Endothelial cell of umbilical vein (primary cell): ENCODE results near the gene TNS1. TPM values are rescaled to one million over a fixed set of nuclear protein-coding genes. Genes with fewer than 3 reads are reported as not detected.

Experiments
- BruUV-seq: library from RNA; stranded (reverse); fragments of 400-500 nt; replicated peaks from 2 replicates; lab custom pipeline; 2021; lab: Mats Ljungman, UMichigan
- CTCF ChIA-PET: fragments of 300-600, 350-600 bp; sonication (Branson Sonifier 250); formaldehyde crosslinking; loops from one replicate; lab custom pipeline; 2021; ENCODE audit warnings: antibody characterized with exemption, inconsistent platforms; lab: Charles Lee
- POLR2A ChIA-PET: fragments of 300-600, 350-600 bp; sonication (Branson Sonifier 250); formaldehyde crosslinking; loops from one replicate; lab custom pipeline; 2021; ENCODE audit warnings: antibody characterized with exemption, inconsistent platforms; lab: Charles Lee
- DNase-seq: peaks from one replicate; pipeline ENCODE4 v3.0.0-alpha.2; 2011; ENCODE audit warnings: low read depth, low spot score
- FAIRE-seq: peaks from 2 replicates; lab custom pipeline; 2011; peaks lifted over from hg19 to GRCh38; lab: Jason Lieb, UNC
- H2AFZ ChIP-seq: 2 replicates; pipeline ENCODE4 v1.6.0; 2012; ENCODE audit warnings: low read depth, low read length, control low read depth, inconsistent platforms
- H3K27ac ChIP-seq: 2 replicates; pipeline ENCODE4 v1.5.1; 2011; ENCODE audit warnings: low read depth, mild to moderate bottlenecking, control low read depth, low read length, moderate library complexity; ENCODE audit not compliant: insufficient read depth
- H3K27me3 ChIP-seq, 2 experiments: 2 replicates each; pipeline versions ENCODE4 v1.6.0 to v1.6.1; 2011; ENCODE audit warnings: low read length in 2 of 2, mixed read lengths in 1 of 2; ENCODE audit not compliant: control insufficient read depth in 2 of 2, insufficient read depth in 2 of 2
- H3K36me3 ChIP-seq, 2 experiments: 2 replicates in 1 of 2; 3 replicates in 1 of 2; pipeline ENCODE4 v1.5.1; 2011; ENCODE audit warnings: low read length in 2 of 2, mild to moderate bottlenecking in 1 of 2, moderate library complexity in 1 of 2; ENCODE audit not compliant: control insufficient read depth in 2 of 2, insufficient read depth in 2 of 2; ENCODE audit errors: extremely low read depth in 1 of 2
- H3K4me1 ChIP-seq: 3 replicates; pipeline ENCODE4 v1.5.1; 2011; ENCODE audit warnings: mild to moderate bottlenecking, low read length; ENCODE audit not compliant: control insufficient read depth, insufficient read depth; ENCODE audit errors: extremely low read depth
- H3K4me2 ChIP-seq: 2 replicates; pipeline ENCODE4 v1.6.1; 2011; ENCODE audit warnings: low read length, control low read depth, mixed read lengths; ENCODE audit not compliant: insufficient read depth
- H3K4me3 ChIP-seq, 3 experiments: fragments of 200-600 bp in 1 of 3; sonication (generic), shearing (Covaris generic) in 1 of 3; replicated peaks in 1 of 3; 2 replicates each; pipeline ENCODE4 v1.5.1; 2011 to 2016; ENCODE audit warnings: control low read depth in 3 of 3, low read length in 3 of 3, mild to moderate bottlenecking in 2 of 3, inconsistent platforms in 1 of 3, low read depth in 1 of 3, moderate library complexity in 1 of 3; ENCODE audit not compliant: insufficient read depth in 1 of 3
- H3K79me2 ChIP-seq: 2 replicates; pipeline ENCODE4 v1.6.0; 2012; ENCODE audit warnings: low read length, inconsistent platforms; ENCODE audit not compliant: control insufficient read depth, insufficient read depth
- H3K9ac ChIP-seq: replicated peaks from 2 replicates; pipeline ENCODE3; 2011; ENCODE audit warnings: low read length, control low read depth; ENCODE audit not compliant: insufficient read depth; ENCODE audit errors: extremely low read depth
- H3K9me1 ChIP-seq: replicated peaks from 3 replicates; pipeline ENCODE4 v1.6.0; 2011; ENCODE audit warnings: mild to moderate bottlenecking, low read length; ENCODE audit not compliant: control insufficient read depth, insufficient read depth; ENCODE audit errors: extremely low read depth
- H3K9me3 ChIP-seq: replicated peaks from 2 replicates; pipeline ENCODE4 v1.5.1; 2012; ENCODE audit warnings: low read length, inconsistent platforms; ENCODE audit not compliant: control insufficient read depth, insufficient read depth
- H4K20me1 ChIP-seq: replicated peaks from 2 replicates; pipeline ENCODE3; 2011; ENCODE audit warnings: mild to moderate bottlenecking, low read length; ENCODE audit not compliant: control insufficient read depth, insufficient read depth; ENCODE audit errors: extremely low read depth
- EZH2 ChIP-seq: IDR thresholded peaks from 2 replicates; pipeline ENCODE4 v1.6.1; 2012; ENCODE audit warnings: borderline replicate concordance, low read depth, mild to moderate bottlenecking, moderate library complexity, low read length, inconsistent platforms; ENCODE audit not compliant: severe bottlenecking
- FOS ChIP-seq: IDR thresholded peaks from 2 replicates; pipeline ENCODE4 v1.6.1; 2011; ENCODE audit warnings: mild to moderate bottlenecking, low read length, moderate library complexity, borderline replicate concordance; ENCODE audit not compliant: insufficient read depth
- GATA2 ChIP-seq: IDR thresholded peaks from 2 replicates; pipeline ENCODE4 v1.7.0; 2011; ENCODE audit warnings: low read depth, mild to moderate bottlenecking, moderate library complexity, mixed read lengths, low read length; ENCODE audit not compliant: insufficient read length, insufficient read depth
- JUN ChIP-seq: IDR thresholded peaks from 2 replicates; pipeline ENCODE4 v1.6.1; 2011; ENCODE audit warnings: borderline replicate concordance, low read depth; ENCODE audit not compliant: insufficient read length, insufficient read depth
- MYC ChIP-seq: IDR thresholded peaks from one replicate; pipeline ENCODE4 v1.6.1; 2011; ENCODE audit warnings: mild to moderate bottlenecking, low read depth, low read length
- POLR2A ChIP-seq: IDR thresholded peaks from 2 replicates; pipeline ENCODE4 v1.6.1; 2012; ENCODE audit warnings: low read depth, mild to moderate bottlenecking, control low read depth, low read length
- POLR2AphosphoS5 ChIP-seq: IDR thresholded peaks from 2 replicates; pipeline ENCODE4 v1.6.1; 2012; ENCODE audit warnings: low read depth, mild to moderate bottlenecking, control low read depth, low read length, moderate library complexity; ENCODE audit not compliant: insufficient read depth
- dilution Hi-C: fragments of 300-500 bp; cut with MboI; formaldehyde crosslinking; loops from one replicate; pipeline ENCODE4 v1.15.0; 2019; ENCODE audit warnings: low sequenced_read_pairs; ENCODE audit not compliant: extremely low pct_ligation_motif_present
- intact Hi-C: fragments of 100-400 bp; cut with micrococcal nuclease; formaldehyde crosslinking; loops from one replicate; pipeline ENCODE4 v1.10.0; 2022
- polyA plus RNA-seq, 4 experiments: library from polyadenylated mRNA; depleted of rRNA in 3 of 4; stranded (reverse) in 3 of 4; unstranded in 1 of 4; fragments of >200 nt; gene quantifications; 2 replicates each; pipeline versions ENCODE4 v1.2.1 to v1.2.3, GENCODE V29; 2011 to 2012; ENCODE audit warnings: missing spikeins in 1 of 4
- total RNA-seq: library from RNA; stranded (reverse); gene quantifications from 2 replicates; pipeline ENCODE4 v1.2.3, GENCODE V29; 2021
- TF ChIP-seq, protein P1 (sequence below): IDR thresholded peaks from 2 replicates; pipeline ENCODE4 v1.6.1; 2011; ENCODE audit not compliant: insufficient read depth, insufficient read length
- TF ChIP-seq, protein P2 (sequence below), 2 donors: IDR thresholded peaks; 1 replicate in 1 of 2; 2 replicates in 1 of 2; pipeline ENCODE4 v1.5.1; 2011; ENCODE audit warnings: low read length in 2 of 2, mild to moderate bottlenecking in 2 of 2, moderate library complexity in 2 of 2, control low read depth in 1 of 2, inconsistent platforms in 1 of 2, low read depth in 1 of 2; ENCODE audit not compliant: insufficient read depth in 1 of 2; ENCODE audit errors: extremely low read depth in 1 of 2

The TNS1 gene
- total and polyA plus RNA-seq, 2 donors (not counting 3 experiments of a cell fraction or from before 2014, with no cell fraction given) = 11.0 to 52.1 TPM

DNA sequence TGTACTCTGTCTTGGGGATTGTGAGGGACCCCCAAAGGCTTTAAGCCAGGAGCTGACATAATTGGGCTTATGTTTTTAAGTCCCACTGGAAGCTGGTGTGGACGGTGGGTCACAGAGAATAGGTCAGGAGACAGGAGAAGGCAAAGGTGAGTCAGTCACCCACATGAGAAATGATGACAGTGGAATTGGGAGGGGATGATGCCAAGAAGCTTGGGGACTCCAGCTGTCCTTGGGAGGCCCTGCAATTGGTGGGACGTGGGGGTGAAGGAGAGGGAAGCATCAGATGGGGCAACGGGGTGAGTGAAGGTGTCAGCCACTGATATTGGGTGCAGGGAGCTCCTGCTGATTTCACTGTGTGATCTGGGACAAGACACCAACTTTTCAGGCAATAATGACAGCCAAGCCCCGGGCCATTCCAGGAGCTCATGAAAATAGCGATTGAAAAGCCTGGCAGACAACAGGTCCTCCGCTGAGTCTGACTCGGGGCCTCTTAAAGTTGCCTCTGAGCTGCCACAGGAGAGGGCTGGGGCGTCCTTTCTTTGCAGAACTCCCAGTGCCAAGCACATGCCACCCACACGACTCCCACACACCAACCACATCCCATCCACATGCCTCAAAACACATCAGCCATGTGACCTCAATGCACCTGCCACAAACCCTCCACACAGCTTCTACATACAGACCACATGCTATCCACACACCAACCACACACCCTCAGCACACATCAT is 13.4 kb downstream of the TNS1 start:
- no TSS peak for BruUV-seq
- H3K79me2 ChIP-seq = no peaks in the 10 kb centered on the region
- dilution Hi-C loops = no loop called here

DNA sequence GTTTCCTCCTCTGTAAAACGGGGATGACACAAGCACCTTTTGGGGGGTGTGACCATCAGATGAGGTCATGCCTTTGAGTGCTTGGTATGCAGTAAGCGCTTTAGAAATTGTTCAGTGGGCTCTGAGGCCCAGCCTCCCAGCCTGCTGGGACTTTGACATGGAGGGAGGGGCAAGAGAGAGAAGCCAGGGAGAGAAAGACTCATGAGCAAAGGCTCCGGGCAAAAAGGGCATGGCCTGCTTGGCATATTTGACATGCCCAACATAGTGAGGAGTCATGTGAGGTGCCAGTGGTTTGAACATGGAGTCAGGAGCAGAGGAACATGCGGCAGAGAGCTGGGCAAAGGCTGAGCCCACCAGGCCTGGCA is 14.0 kb downstream of the TNS1 start:
- Histone ChIP-seq H3K4me2 (no peak overlapping the region), H3K79me2 (no peaks in the 10 kb centered on the region), H3K36me3 (no peaks in the 10 kb centered on the region), H3K4me3 (no peak overlapping the region), H3K27me3 (no peaks in the 10 kb centered on the region), H3K27ac (no peak overlapping the region), H2AFZ (no peak overlapping the region), H3K9me1 (no peaks in the 10 kb centered on the region), H3K9me3 (no peaks in the 10 kb centered on the region), H3K4me1 (peaks cover 21% of the 10 kb centered on the region), H4K20me1 (no peaks in the 10 kb centered on the region), H3K9ac (no peak overlapping the region)
- dilution Hi-C loops (no loop called here), intact Hi-C loops (loop anchor here (1.0 kb wide), 7 partner anchors 45 to 204 kb away; no protein-coding TSS in a partner anchor)
- DNase-seq (no peak), FAIRE-seq (no peak)
- no TSS peak for BruUV-seq
- TF ChIP-seq, protein P1, sequence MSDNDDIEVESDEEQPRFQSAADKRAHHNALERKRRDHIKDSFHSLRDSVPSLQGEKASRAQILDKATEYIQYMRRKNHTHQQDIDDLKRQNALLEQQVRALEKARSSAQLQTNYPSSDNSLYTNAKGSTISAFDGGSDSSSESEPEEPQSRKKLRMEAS = no peak
- TF ChIP-seq JUN (no peak), POLR2A (no peak), GATA2 (no peak), POLR2AphosphoS5 (no peak), EZH2 (no peak), MYC (no peak), FOS (no peak)
- TF ChIP-seq, protein P2, sequence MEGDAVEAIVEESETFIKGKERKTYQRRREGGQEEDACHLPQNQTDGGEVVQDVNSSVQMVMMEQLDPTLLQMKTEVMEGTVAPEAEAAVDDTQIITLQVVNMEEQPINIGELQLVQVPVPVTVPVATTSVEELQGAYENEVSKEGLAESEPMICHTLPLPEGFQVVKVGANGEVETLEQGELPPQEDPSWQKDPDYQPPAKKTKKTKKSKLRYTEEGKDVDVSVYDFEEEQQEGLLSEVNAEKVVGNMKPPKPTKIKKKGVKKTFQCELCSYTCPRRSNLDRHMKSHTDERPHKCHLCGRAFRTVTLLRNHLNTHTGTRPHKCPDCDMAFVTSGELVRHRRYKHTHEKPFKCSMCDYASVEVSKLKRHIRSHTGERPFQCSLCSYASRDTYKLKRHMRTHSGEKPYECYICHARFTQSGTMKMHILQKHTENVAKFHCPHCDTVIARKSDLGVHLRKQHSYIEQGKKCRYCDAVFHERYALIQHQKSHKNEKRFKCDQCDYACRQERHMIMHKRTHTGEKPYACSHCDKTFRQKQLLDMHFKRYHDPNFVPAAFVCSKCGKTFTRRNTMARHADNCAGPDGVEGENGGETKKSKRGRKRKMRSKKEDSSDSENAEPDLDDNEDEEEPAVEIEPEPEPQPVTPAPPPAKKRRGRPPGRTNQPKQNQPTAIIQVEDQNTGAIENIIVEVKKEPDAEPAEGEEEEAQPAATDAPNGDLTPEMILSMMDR (IDR thresholded peaks at IDR 0.05; ENCODE audit: extremely low read depth in 1 of 2, insufficient read depth in 1 of 2, low read depth in 1 of 2, low read length in 2 of 2) = no peak
- CTCF ChIA-PET = interaction anchor here (0.7 to 7.4 kb wide), 15 partner anchors 11 to 200 kb away, joined by 3 to 204 read pairs (median 4); no protein-coding TSS in a partner anchor
- POLR2A ChIA-PET = no interaction called here

More for the DNA sequence above, 13.4 kb downstream of the TNS1 start:
- intact Hi-C loops = no loop called here
- ChIA-PET CTCF (interaction anchor here (0.7 to 7.4 kb wide), 18 partner anchors 11 to 206 kb away, joined by 3 to 204 read pairs (median 4); no protein-coding TSS in a partner anchor), POLR2A (no interaction called here)
- Histone ChIP-seq H2AFZ (no peak overlapping the region), H3K9me3 (no peaks in the 10 kb centered on the region), H3K9ac (no peak overlapping the region), H3K36me3 (no peaks in the 10 kb centered on the region), H3K9me1 (no peaks in the 10 kb centered on the region), H3K4me3 (no peak overlapping the region), H3K27ac (no peak overlapping the region), H3K27me3 (no peaks in the 10 kb centered on the region), H3K4me1 (peaks cover 23% of the 10 kb centered on the region), H4K20me1 (no peaks in the 10 kb centered on the region), H3K4me2 (no peak overlapping the region)
- DNase-seq = no peak
- no peak for FAIRE-seq
- TF ChIP-seq, protein P1 = peak; percentile 20
- no peak for TF ChIP-seq JUN
